GM18508 (cell line): ENCODE results near the gene SYNE2.

Source experiments
- ATAC-seq: cut with Tn5 transposase; IDR thresholded peaks from one replicate; pipeline ENCODE4 v1.9.1; 2021; ENCODE audit warnings: moderate number of reproducible peaks; ENCODE audit not compliant: insufficient read depth, unreplicated experiment

SYNE2 gene

GRCh38 chr14:64059454-64060198, 206.8 kb downstream of the SYNE2 start:
- no peak for ATAC-seq

- no peak for ATAC-seq
Observed at GRCh38 chr14:64060199-64060545, 207.4 kb downstream of the SYNE2 start.

DNA sequence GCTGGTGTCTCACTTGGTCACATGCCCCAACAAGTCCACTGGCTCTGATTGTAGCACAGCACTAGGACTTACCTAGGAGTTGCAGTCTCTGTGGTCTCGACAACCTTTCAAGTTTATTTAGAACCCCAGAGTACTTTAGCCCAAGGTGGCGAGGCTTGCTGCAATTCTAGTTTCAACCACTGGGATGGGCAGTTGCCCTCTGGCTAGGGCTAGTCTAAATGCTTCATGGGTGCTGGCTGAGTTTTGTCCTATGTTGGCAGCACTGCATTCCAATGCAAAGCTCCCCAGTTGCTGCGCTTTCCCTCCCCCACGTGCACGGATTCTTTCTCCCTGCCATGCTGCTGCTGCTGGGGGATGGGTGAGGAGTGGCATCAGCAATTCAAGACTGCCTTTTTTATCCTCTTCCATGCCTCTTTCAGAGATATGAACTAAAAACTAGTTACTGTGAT, 207.9 kb downstream of the SYNE2 start:
- no peak for ATAC-seq

- ATAC-seq = no peak
Observed at GRCh38 chr14:64061115-64061514, 208.3 kb downstream of the SYNE2 start.

DNA sequence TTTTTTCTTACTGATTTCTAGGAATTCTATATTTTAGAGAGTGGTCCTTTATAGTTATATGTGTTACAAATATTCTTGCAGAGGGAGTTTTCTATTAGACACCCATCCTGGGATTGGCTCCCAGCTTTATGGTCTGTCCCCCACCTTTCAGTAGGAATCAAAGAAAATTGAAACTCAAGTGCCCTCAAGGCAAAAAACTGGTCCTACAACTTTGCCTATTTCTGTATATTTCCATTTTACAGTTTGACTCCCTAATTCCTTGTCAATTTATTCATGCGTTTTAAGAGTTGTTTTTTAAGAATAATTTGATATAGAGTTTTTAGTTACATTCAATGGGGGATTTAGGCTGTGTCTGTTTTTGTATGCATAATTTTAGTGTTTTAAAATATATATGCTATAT, 208.9 kb downstream of the SYNE2 start:
- no peak for ATAC-seq

DNA sequence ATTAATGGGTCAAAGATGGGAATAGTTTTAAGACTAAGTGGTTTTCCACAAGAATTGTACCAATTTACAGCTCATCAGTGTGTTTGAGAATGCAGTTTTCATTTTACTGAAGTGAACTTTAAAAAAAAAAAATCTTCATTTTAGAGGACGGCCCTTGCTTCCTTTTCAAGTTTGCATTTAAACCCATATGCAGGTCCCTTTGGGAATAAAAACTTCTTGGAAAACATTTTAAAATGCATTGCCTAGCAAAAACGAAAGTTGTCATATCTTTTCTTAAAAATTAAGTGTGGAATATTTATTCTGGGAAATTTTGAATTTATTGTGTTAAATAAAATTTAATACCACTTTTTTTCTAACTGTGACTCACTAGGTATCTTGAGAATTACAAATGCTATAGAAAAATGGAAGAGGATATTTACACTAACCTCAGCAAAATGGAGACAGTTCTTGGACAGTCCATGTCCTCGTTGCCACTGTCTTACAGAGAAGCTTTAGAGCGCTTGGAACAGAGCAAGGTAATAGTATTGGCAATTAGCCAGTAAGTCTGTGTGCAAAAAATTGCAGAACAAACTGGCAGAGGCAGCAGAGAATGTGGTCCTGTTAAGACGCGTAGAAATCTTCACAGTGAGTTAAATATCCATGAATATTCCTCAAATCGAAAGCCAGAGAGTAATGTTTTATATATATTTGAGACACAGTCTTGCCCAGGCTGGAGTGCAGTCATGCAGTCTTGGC, 209.7 kb downstream of the SYNE2 start:
- ATAC-seq = no peak

GRCh38 chr14:64064447-64064846, 211.6 kb downstream of the SYNE2 start:
- no peak for ATAC-seq

DNA sequence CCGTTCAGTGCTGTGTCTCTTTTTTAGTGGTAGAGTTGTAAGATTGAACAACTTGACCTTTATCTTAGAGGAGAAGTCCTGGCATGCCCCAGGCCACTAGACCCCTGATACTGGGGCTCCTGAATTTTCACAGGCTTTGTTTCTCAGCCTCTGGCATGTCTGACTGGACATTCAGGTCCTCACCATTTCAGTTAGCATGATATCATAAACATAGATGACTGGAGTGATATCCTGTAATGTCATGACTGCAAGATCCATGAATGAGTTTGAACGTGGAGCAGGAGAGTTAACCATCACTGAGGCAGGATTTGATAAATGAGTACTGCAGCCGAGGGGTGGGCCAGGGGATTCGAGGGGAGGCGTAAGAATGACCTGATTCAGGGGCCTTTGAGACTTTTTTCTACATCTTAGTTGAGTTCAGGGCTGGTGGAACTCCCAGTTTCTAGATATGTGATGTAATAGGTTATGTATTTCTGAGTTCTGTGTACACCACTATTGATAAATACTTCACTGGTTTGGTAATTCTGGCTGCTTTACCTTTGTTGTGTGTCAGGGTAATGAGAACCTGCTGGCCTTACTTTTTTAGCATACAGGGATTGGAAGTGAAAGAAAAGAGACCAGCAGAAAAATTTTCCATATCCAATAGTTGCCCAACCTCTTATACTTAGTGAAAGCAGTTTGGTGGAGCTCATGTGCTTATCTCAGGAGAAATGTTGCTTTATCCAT, 217.0 kb downstream of the SYNE2 start:
- ATAC-seq = no peak

DNA sequence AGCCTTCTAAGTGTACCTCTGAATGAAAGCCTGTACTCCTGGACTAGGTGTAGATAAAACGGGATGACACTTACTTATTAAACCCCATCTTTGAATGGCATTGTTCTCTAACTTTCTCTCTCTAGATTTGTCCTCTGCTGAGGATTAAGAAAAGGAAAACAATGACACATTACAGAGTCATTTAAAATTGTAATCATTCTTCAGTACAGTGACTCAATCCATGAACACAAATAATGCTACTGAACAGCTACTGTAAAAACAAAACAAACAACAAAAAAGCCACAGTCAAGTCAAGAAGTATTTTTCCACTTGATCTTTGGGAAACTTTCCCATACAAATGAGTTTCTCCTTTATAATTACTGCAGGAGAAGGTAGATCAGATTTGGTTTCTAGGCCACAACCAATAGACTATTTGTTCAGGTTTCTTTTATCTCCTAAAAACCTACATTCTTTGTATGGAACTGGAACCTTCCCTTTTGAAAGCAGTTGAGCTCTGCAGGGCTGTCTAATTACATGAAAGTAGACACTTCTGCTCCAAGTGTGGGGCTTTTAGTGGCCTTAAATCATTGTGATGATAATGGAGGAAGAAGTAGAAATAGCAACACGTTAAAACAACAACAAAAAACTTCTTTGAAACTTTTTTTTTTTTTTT, 222.3 kb downstream of the SYNE2 start:
- no peak for ATAC-seq

DNA sequence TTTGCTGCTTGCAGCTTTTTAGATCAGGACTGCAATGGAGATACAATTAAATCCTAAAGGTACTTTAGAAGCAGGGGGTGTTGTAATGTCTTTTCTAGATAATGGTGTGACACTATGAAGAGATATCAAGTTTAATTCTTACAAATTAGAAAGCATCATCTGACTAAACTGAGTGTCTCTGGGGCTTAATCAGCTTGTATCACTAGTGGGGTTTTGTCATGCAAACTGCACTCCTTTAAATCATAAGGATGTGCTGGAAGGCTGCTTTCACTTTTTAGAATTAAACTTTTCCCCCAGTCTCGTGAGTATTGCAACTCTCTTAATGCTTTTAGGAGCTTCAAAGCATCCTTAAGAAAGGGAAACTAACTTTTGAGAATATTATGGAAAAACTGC, 222.8 kb downstream of the SYNE2 start:
- no peak for ATAC-seq

DNA sequence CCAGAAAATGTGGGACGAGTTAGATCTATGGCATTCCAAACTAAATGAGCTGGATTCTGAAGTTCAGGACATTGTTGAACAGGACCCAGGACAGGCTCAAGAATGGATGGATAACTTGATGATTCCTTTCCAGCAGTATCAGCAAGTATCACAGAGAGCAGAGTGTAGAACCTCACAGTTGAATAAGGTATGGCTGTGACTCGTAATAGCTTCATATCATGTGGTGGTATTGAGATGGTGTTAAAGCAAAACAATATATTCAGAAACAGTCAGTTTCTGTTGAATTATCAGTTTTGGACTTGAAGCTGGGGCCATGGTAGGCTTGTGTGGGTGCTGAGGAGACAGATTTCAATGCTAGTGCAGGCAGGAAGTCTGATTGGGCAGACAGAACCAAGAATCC, 227.6 kb downstream of the SYNE2 start:
- ATAC-seq = no peak

DNA sequence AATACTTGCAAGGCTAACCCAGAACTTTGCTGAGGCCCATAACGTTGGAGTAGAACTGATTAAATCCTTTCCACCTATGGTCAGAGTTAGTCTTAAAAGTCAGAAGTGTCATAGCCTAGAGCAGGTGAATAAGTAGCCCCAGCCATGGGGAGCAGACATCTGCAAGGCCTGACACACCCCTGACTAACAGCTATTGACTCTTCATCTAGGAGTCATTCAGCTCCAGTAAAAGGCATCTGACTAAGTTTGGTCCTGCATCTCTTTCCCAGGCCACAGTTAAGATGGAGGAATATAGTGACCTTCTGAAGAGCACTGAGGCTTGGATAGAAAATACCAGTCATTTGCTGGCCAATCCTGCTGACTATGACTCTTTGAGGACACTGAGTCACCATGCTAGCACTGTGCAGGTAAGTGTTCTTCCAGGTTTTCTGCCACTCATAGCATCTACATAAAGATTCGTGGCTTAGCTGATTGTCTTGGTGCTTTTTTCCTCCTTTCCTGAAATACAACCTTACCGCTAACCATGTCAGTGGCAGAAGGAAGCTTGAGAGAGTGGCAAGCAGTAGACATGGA, 228.5 kb downstream of the SYNE2 start:
- no peak for ATAC-seq

- ATAC-seq = no peak
Observed at GRCh38 chr14:64082837-64083236, 230.0 kb downstream of the SYNE2 start.

- no peak for ATAC-seq
Observed at GRCh38 chr14:64088647-64088964, 235.8 kb downstream of the SYNE2 start.

- ATAC-seq = no peak
Observed at GRCh38 chr14:64089920-64090319, 237.1 kb downstream of the SYNE2 start.

GRCh38 chr14:64091217-64091616, 238.4 kb downstream of the SYNE2 start:
- no peak for ATAC-seq

DNA sequence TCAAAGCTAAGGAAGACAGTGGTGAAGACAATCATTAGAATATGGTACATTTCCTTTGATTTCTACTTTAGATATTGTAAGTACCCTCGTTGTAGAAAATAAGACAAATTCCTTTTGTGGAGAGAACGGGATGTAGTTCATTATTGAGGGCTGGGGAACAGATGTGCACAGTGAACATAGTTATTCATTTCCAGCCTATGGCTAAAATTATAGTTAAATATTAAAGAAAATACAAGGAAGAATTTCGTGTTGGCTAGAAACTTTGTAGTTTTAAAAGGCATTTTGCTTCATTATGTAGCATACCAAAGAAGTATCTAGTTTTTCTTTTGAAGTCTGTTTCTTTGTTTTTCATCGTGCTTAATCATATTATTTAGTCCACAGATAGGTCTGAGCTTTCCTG, 239.5 kb downstream of the SYNE2 start:
- no peak for ATAC-seq

- ATAC-seq = no peak
Observed at GRCh38 chr14:64092940-64093339, 240.1 kb downstream of the SYNE2 start.

GRCh38 chr14:64095620-64096019, 242.8 kb downstream of the SYNE2 start:
- no peak for ATAC-seq

DNA sequence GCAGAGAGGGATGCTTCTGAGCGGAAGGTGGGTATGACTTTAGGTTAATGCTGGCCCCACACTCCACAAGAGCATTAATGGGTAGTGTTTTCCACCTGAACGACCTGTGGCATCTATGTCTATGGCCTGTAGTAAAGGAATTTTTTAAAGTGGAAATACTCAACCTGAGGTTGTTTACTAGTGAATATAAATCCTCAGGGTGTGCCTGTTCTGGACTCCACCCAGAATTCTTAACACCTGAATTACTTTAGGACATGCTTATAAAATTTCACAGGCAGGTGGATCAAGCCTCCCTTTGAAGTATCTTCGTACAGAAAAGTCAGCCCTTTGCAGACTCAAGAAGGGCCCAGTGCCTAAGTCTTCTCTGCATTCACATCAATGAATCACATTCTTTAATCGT, 245.3 kb downstream of the SYNE2 start:
- ATAC-seq = no peak

GRCh38 chr14:64107438-64107837, 254.6 kb downstream of the SYNE2 start:
- ATAC-seq = no peak
